CD4-positive, alpha-beta T cell (primary cell): ENCODE results near the gene SH3BGRL2. TPM values are rescaled to one million over a fixed set of nuclear protein-coding genes. Genes with fewer than 3 reads are reported as not detected.

Experiments
- ATAC-seq: fragments of 200-7000 bp; cut with Tn5 transposase; one replicate; pipeline ENCODE4 v1.10.0; 2022; ENCODE audit warnings: mild to moderate bottlenecking; ENCODE audit not compliant: poor library complexity
- CTCF ChIA-PET: fragments of 350-600 bp; sonication (Branson Sonifier 250); formaldehyde crosslinking; loops from one replicate; lab custom pipeline; 2021; ENCODE audit warnings: antibody characterized with exemption, inconsistent platforms; lab: Charles Lee
- POLR2A ChIA-PET: fragments of 350-600 bp; sonication (Branson Sonifier 250); formaldehyde crosslinking; loops from one replicate; lab custom pipeline; 2021; ENCODE audit warnings: antibody characterized with exemption, inconsistent platforms; lab: Charles Lee
- DNase-seq, 14 experiments: peaks; one replicate each; pipeline ENCODE4 v3.0.0-alpha.2; 2013 to 2020; ENCODE audit warnings: mixed read lengths in 2 of 14
- H3K27ac ChIP-seq, 2 donors: one replicate each; pipeline versions ENCODE4 v1.5.1 to v1.7.0; 2013; ENCODE audit warnings: low read length in 2 of 2, low read depth in 1 of 2, mild to moderate bottlenecking in 1 of 2
- H3K27me3 ChIP-seq, 2 experiments: 1 replicate in 1 of 2; 2 replicates in 1 of 2; pipeline versions ENCODE4 v1.6.1 to v1.7.0; 2013; ENCODE audit warnings: low read length in 2 of 2, control low read depth in 1 of 2, mild to moderate bottlenecking in 1 of 2, moderate library complexity in 1 of 2; ENCODE audit not compliant: insufficient read depth in 2 of 2, control insufficient read depth in 1 of 2
- H3K36me3 ChIP-seq: one replicate; pipeline ENCODE4 v1.6.1; 2013; ENCODE audit warnings: low read length, control low read depth; ENCODE audit not compliant: insufficient read depth
- H3K4me1 ChIP-seq: one replicate; pipeline ENCODE4 v1.6.1; 2013; ENCODE audit warnings: low read length, control low read depth; ENCODE audit not compliant: insufficient read depth
- H3K4me3 ChIP-seq: one replicate; pipeline ENCODE4 v1.5.1; 2013; ENCODE audit warnings: mild to moderate bottlenecking, low read length, moderate library complexity
- H3K9me3 ChIP-seq, 2 experiments: 1 replicate in 1 of 2; 2 replicates in 1 of 2; pipeline versions ENCODE4 v1.6.1 to v1.7.0; 2013; ENCODE audit warnings: low read length in 2 of 2, mild to moderate bottlenecking in 2 of 2, control low read depth in 1 of 2, moderate library complexity in 1 of 2; ENCODE audit not compliant: control insufficient read depth in 1 of 2, insufficient read depth in 1 of 2
- H3K27ac Mint-ChIP-seq: one replicate; pipeline ENCODE4 v1.8.0; 2020; ENCODE audit warnings: mixed read lengths
- H3K27me3 Mint-ChIP-seq: one replicate; pipeline ENCODE4 v1.8.0; 2021; ENCODE audit warnings: mixed read lengths
- H3K36me3 Mint-ChIP-seq: one replicate; pipeline ENCODE4 v1.8.0; 2021; ENCODE audit warnings: low read depth, mixed read lengths
- H3K4me1 Mint-ChIP-seq: one replicate; pipeline ENCODE4 v1.8.0; 2021; ENCODE audit warnings: low read depth, mixed read lengths
- H3K4me3 Mint-ChIP-seq: one replicate; pipeline ENCODE4 v1.8.0; 2020; ENCODE audit warnings: mild to moderate bottlenecking, mixed read lengths
- H3K9me3 Mint-ChIP-seq: one replicate; pipeline ENCODE4 v1.8.0; 2020; ENCODE audit warnings: mixed read lengths
- intact Hi-C, 2 experiments: fragments of 100-400 bp; cut with DNase I in 1 of 2; cut with micrococcal nuclease in 1 of 2; formaldehyde crosslinking; loops; one replicate each; pipeline versions ENCODE4 v1.15.1 to v1.9.0; 2023 to 2025; cut with DNase I, micrococcal nuclease
- total RNA-seq, 174 experiments: library from RNA in 2 of 174; stranded (reverse) in 2 of 174; gene quantifications; one replicate each; pipeline ENCODE4 v1.2.3 and lab custom pipeline; 2021 to 2026
- TF ChIP-seq, protein P1 (sequence below): fragments of 200-600 bp; IDR thresholded peaks from one replicate; pipeline ENCODE4 v1.8.0; 2022; ENCODE audit warnings: antibody characterized with exemption, mild to moderate bottlenecking

The SH3BGRL2 gene
- total RNA-seq, 2 experiments from 2014 or later: 0.25 to 0.38 TPM

DNA sequence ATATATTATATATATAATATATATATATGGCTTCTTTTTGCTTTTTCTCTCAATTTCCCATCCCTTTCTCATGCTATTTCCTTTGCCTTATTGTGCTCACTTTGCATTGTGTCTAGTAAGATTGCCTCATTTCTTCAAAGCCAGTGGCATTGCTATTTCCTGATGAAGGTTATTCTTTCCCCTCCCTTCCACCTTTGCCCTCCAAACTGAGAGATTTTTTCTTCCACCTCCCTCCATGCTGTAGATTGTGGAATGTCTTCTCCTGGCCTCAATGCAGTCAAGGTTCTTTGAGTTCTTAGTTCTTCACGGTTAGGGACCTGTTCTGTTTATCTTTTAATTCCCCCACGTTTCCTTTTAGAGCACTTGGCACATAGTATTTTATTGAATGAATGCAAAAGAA lies 17.2 kb downstream of the SH3BGRL2 start:
- no peak for DNase-seq
- H3K27ac ChIP-seq: no peak overlapping the region
- no peak overlapping the region for H3K27ac Mint-ChIP-seq
- H3K4me1 Mint-ChIP-seq: peaks cover 16% of the 10 kb centered on the region
- H3K27me3 Mint-ChIP-seq: no peaks in the 10 kb centered on the region
- no peak for ATAC-seq
- no peaks in the 10 kb centered on the region for H3K36me3 ChIP-seq
- no peaks in the 10 kb centered on the region for H3K4me1 ChIP-seq
- TF ChIP-seq, protein P1, sequence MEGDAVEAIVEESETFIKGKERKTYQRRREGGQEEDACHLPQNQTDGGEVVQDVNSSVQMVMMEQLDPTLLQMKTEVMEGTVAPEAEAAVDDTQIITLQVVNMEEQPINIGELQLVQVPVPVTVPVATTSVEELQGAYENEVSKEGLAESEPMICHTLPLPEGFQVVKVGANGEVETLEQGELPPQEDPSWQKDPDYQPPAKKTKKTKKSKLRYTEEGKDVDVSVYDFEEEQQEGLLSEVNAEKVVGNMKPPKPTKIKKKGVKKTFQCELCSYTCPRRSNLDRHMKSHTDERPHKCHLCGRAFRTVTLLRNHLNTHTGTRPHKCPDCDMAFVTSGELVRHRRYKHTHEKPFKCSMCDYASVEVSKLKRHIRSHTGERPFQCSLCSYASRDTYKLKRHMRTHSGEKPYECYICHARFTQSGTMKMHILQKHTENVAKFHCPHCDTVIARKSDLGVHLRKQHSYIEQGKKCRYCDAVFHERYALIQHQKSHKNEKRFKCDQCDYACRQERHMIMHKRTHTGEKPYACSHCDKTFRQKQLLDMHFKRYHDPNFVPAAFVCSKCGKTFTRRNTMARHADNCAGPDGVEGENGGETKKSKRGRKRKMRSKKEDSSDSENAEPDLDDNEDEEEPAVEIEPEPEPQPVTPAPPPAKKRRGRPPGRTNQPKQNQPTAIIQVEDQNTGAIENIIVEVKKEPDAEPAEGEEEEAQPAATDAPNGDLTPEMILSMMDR: no peak
- intact Hi-C loops: loop anchor here in 1 of 2 experiments (10.0 kb wide), 1 partner anchor 166 kb away; no protein-coding TSS in a partner anchor
- no peaks in the 10 kb centered on the region for H3K9me3 Mint-ChIP-seq
- no peak overlapping the region for H3K4me3 ChIP-seq
- no peak overlapping the region for H3K4me3 Mint-ChIP-seq
- ChIA-PET POLR2A (interaction anchor here (0.9 kb wide), 1 partner anchor 8 kb away, joined by 3 read pairs; no protein-coding TSS in a partner anchor), CTCF (interaction anchor here (1.0 kb wide), 1 partner anchor 78 kb away, joined by 3 read pairs; no protein-coding TSS in a partner anchor)
- no peaks in the 10 kb centered on the region for H3K9me3 ChIP-seq
- H3K27me3 ChIP-seq: no peaks in the 10 kb centered on the region
- H3K36me3 Mint-ChIP-seq: no peaks in the 10 kb centered on the region

DNA sequence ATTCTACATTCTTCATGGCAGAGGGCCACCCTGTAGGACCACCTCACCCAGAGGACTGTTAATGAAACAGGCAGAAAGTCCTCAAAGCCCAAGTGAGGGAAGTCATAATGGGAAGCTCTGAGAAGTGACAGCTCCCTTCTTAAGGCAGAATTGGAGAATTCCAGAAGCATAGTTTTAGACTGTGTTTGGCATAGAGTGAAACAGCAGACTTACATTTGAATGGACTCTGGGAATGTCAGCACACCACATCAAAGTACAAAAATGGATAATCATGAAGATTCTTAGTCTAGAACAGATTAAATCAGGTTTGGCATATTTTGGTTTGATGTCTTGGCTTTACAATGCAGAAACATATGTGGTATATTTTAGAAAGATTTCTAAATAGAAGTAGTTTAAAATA lies 17.9 kb downstream of the SH3BGRL2 start:
- H3K27me3 Mint-ChIP-seq: no peaks in the 10 kb centered on the region
- H3K4me1 Mint-ChIP-seq: peaks cover 16% of the 10 kb centered on the region
- no peaks in the 10 kb centered on the region for H3K36me3 Mint-ChIP-seq
- Histone ChIP-seq H3K36me3 (no peaks in the 10 kb centered on the region), H3K27ac (no peak overlapping the region), H3K4me3 (no peak overlapping the region), H3K4me1 (no peaks in the 10 kb centered on the region), H3K27me3 (no peaks in the 10 kb centered on the region), H3K9me3 (no peaks in the 10 kb centered on the region)
- DNase-seq (no peak), ATAC-seq (no peak)
- POLR2A ChIA-PET: interaction anchor here (0.9 kb wide), 1 partner anchor 9 kb away, joined by 3 read pairs; no protein-coding TSS in a partner anchor
- CTCF ChIA-PET: interaction anchor here (0.9 kb wide), 1 partner anchor 8 kb away, joined by 3 read pairs; no protein-coding TSS in a partner anchor
- H3K9me3 Mint-ChIP-seq: no peaks in the 10 kb centered on the region
- no peak overlapping the region for H3K27ac Mint-ChIP-seq
- intact Hi-C loops: loop anchor here in 1 of 2 experiments (10.0 kb wide), 1 partner anchor 166 kb away; no protein-coding TSS in a partner anchor
- TF ChIP-seq, protein P1: no peak
- no peak overlapping the region for H3K4me3 Mint-ChIP-seq

- H3K36me3 Mint-ChIP-seq: no peaks in the 10 kb centered on the region
- peaks cover 14% of the 10 kb centered on the region for H3K4me1 Mint-ChIP-seq
Observed at GRCh38 chr6:79650950-79651349, 19.8 kb downstream of the SH3BGRL2 start.

More at GRCh38 chr6:79650950-79651349, 19.8 kb downstream of the SH3BGRL2 start:
- TF ChIP-seq, protein P1: no peak
- H3K9me3 Mint-ChIP-seq: no peaks in the 10 kb centered on the region
- ChIA-PET POLR2A (no interaction called here), CTCF (no interaction called here)
- intact Hi-C loops: no loop called here
- H3K27ac Mint-ChIP-seq: no peak overlapping the region
- no peak overlapping the region for H3K4me3 ChIP-seq
- no peak overlapping the region for H3K4me3 Mint-ChIP-seq
- H3K9me3 ChIP-seq: no peaks in the 10 kb centered on the region
- no peaks in the 10 kb centered on the region for H3K36me3 ChIP-seq
- DNase-seq (no peak), ATAC-seq (no peak)
- no peak overlapping the region for H3K27ac ChIP-seq
- H3K27me3 ChIP-seq: no peaks in the 10 kb centered on the region
- no peaks in the 10 kb centered on the region for H3K27me3 Mint-ChIP-seq
- H3K4me1 ChIP-seq: no peaks in the 10 kb centered on the region
